ENCODE measurements around the gene TBC1D14.

TBC1D14 gene

DNA sequence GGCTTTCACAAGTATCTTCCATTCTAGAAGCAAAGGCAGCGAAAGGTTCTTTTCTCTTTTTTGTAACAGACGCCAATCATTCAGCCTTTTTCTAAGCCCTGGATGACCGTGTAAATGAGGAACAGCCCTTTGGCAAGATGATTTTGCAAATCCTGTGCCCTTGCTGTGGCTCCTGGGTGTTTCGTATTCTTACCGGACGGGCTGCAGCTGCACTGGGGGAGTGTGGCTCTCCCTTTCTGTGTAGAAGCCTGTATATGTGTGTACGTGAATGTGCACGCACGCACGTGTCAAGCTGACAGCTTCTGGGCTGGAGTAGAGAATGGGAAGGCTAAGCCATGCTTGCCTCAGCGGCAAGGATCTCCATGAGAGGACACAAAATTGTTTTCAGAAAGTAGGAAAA, 150.0 kb downstream of the TBC1D14 start:
- Histone ChIP-seq H3K79me2 (ENCODE audit: insufficient read depth, low read length) (peaks cover 11% of the 10 kb centered on the region), H3K4me3 (ENCODE audit: insufficient read depth, low read length, poor library complexity, severe bottlenecking) (no peak overlapping the region), H3K9me3 (ENCODE audit: insufficient read depth, low read length) (no peaks in the 10 kb centered on the region), H3F3A (ENCODE audit: insufficient read depth) (peaks cover 10% of the 10 kb centered on the region; the same call in 1 of the 2 replicates), H3K27me3 (ENCODE audit: low read length) (no peaks in the 10 kb centered on the region), H2AFZ (ENCODE audit: low read depth, low read length, severe bottlenecking) (no peak overlapping the region), H3K9ac (ENCODE audit: low read length) (no peak overlapping the region), H4K20me1 (ENCODE audit: low read depth, low read length) (no peaks in the 10 kb centered on the region; the same call in 1 of the 2 replicates), H3K27ac (ENCODE audit: low read depth, low read length) (no peak overlapping the region), H3K4me2 (ENCODE audit: low read depth, low read length, poor library complexity, severe bottlenecking) (no peak overlapping the region), H3K9me2 (replicated peaks; ENCODE audit: insufficient read depth, low read length) (no peaks in the 10 kb centered on the region), H3K36me3 (ENCODE audit: low read length) (peaks cover 13% of the 10 kb centered on the region)
- TF ChIP-seq, protein P1, sequence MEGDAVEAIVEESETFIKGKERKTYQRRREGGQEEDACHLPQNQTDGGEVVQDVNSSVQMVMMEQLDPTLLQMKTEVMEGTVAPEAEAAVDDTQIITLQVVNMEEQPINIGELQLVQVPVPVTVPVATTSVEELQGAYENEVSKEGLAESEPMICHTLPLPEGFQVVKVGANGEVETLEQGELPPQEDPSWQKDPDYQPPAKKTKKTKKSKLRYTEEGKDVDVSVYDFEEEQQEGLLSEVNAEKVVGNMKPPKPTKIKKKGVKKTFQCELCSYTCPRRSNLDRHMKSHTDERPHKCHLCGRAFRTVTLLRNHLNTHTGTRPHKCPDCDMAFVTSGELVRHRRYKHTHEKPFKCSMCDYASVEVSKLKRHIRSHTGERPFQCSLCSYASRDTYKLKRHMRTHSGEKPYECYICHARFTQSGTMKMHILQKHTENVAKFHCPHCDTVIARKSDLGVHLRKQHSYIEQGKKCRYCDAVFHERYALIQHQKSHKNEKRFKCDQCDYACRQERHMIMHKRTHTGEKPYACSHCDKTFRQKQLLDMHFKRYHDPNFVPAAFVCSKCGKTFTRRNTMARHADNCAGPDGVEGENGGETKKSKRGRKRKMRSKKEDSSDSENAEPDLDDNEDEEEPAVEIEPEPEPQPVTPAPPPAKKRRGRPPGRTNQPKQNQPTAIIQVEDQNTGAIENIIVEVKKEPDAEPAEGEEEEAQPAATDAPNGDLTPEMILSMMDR (IDR thresholded peaks at IDR 0.05; ENCODE audit: insufficient read depth, low read length, poor library complexity, severe bottlenecking), result no peak
- no peak for TF ChIP-seq EZH2phosphoT487 (conservative IDR thresholded peaks at IDR 0.05; ENCODE audit: low read length)

DNA sequence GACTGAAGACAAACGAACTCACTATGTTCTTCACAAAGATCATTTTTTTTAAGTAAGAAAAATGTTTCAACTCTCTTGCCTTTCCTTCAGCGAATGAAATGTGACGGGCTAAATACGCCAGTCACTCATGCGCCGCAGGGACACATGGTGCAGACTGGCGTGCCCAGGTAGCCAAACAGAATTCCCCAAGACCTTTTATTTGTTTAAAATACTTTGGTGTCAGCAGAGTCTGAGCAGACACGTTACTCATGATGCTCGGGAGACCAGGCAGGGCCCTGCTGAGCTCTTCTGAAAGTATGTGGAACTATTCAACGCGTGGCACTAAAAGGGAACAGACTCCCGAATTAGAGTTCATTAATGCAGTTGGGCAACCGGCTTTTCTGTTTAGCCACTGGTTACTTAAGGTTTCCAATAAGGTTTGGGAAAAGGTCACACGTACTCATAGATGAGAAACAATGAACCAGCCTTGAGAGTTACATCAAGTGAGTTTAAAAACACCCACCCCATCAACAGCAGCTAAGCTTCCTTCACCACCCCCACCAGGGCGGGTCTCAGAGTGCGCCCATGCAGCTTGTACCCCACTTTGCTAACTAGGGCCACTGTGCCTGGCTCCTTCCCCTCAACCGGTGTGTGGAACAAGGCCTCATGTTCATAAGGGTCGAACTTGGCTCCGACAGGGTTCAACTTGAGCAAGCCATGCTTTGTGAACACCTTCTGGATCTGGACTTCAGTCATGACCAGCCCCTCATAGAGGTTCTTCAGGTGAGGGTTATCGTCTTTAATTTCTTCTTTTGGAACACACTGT, 150.9 kb downstream of the TBC1D14 start:
- H3K9me3 ChIP-seq (ENCODE audit: insufficient read depth, low read length), result no peaks in the 10 kb centered on the region
- no peaks in the 10 kb centered on the region; the same call in 1 of the 2 replicates for H4K20me1 ChIP-seq (ENCODE audit: low read depth, low read length)
- no peaks in the 10 kb centered on the region for H3K27me3 ChIP-seq (ENCODE audit: low read length)
- H3K79me2 ChIP-seq (ENCODE audit: insufficient read depth, low read length), result peaks cover 20% of the 10 kb centered on the region
- no peak overlapping the region for H3K9ac ChIP-seq (ENCODE audit: low read length)
- TF ChIP-seq, protein P1 (IDR thresholded peaks at IDR 0.05; ENCODE audit: insufficient read depth, low read length, poor library complexity, severe bottlenecking), result no peak
- TF ChIP-seq EZH2phosphoT487 (conservative IDR thresholded peaks at IDR 0.05; ENCODE audit: low read length), result no peak
- H3F3A ChIP-seq (ENCODE audit: insufficient read depth), result peaks cover 10% of the 10 kb centered on the region; the same call in 1 of the 2 replicates
- no peak overlapping the region for H3K4me3 ChIP-seq (ENCODE audit: insufficient read depth, low read length, poor library complexity, severe bottlenecking)
- peaks cover 17% of the 10 kb centered on the region for H3K36me3 ChIP-seq (ENCODE audit: low read length)
- H2AFZ ChIP-seq (ENCODE audit: low read depth, low read length, severe bottlenecking), result no peak overlapping the region
- H3K4me2 ChIP-seq (ENCODE audit: low read depth, low read length, poor library complexity, severe bottlenecking), result no peak overlapping the region
- H3K9me2 ChIP-seq (replicated peaks; ENCODE audit: insufficient read depth, low read length), result no peaks in the 10 kb centered on the region
- no peak overlapping the region for H3K27ac ChIP-seq (ENCODE audit: low read depth, low read length)

GRCh38 chr4:7061815-7062214, 152.2 kb downstream of the TBC1D14 start:
- Histone ChIP-seq H3K9me2 (replicated peaks; ENCODE audit: insufficient read depth, low read length) (no peaks in the 10 kb centered on the region), H3F3A (ENCODE audit: insufficient read depth) (peaks cover 8% of the 10 kb centered on the region; the same call in 1 of the 2 replicates), H3K9ac (ENCODE audit: low read length) (no peak overlapping the region), H2AFZ (ENCODE audit: low read depth, low read length, severe bottlenecking) (no peak overlapping the region), H3K27me3 (ENCODE audit: low read length) (no peaks in the 10 kb centered on the region), H4K20me1 (ENCODE audit: low read depth, low read length) (no peaks in the 10 kb centered on the region; the same call in 1 of the 2 replicates), H3K79me2 (ENCODE audit: insufficient read depth, low read length) (peaks cover 33% of the 10 kb centered on the region), H3K27ac (ENCODE audit: low read depth, low read length) (no peak overlapping the region), H3K9me3 (ENCODE audit: insufficient read depth, low read length) (no peaks in the 10 kb centered on the region), H3K4me2 (ENCODE audit: low read depth, low read length, poor library complexity, severe bottlenecking) (no peak overlapping the region), H3K36me3 (ENCODE audit: low read length) (peaks cover 17% of the 10 kb centered on the region), H3K4me3 (ENCODE audit: insufficient read depth, low read length, poor library complexity, severe bottlenecking) (no peak overlapping the region)
- TF ChIP-seq, protein P1 (IDR thresholded peaks at IDR 0.05; ENCODE audit: insufficient read depth, low read length, poor library complexity, severe bottlenecking), result no peak
- no peak for TF ChIP-seq EZH2phosphoT487 (conservative IDR thresholded peaks at IDR 0.05; ENCODE audit: low read length)

All from SU-DHL-6 (cell line).